ENCODE results near the gene SHISAL2A.

SHISAL2A gene

GRCh38 chr1:52657702-52658101 is 24.7 kb downstream of the SHISAL2A start:
- DNase-seq (ENCODE audit: insufficient read length, low spot score) (no peak), FAIRE-seq (no peak)
- no peak for TF ChIP-seq POU2F2 (IDR thresholded peaks at IDR 0.05; ENCODE audit: low read depth, low read length)
- TF ChIP-seq POLR2AphosphoS5 (IDR thresholded peaks at IDR 0.05; ENCODE audit: low read depth, low read length), result no peak
- TF ChIP-seq SPI1 (IDR thresholded peaks at IDR 0.05; ENCODE audit: low read depth, low read length), result no peak
- TF ChIP-seq PAX5 (IDR thresholded peaks at IDR 0.05; ENCODE audit: insufficient read depth, low read length, severe bottlenecking), result no peak
- TF ChIP-seq POLR2A (IDR thresholded peaks at IDR 0.05; ENCODE audit: low read depth, low read length), result no peak
- TF ChIP-seq TAF1 (IDR thresholded peaks at IDR 0.05; ENCODE audit: low read depth, low read length), result no peak

- TF ChIP-seq TAF1 (IDR thresholded peaks at IDR 0.05; ENCODE audit: low read depth, low read length) (no peak), POU2F2 (IDR thresholded peaks at IDR 0.05; ENCODE audit: low read depth, low read length) (no peak), PAX5 (IDR thresholded peaks at IDR 0.05; ENCODE audit: insufficient read depth, low read length, severe bottlenecking) (no peak), SPI1 (IDR thresholded peaks at IDR 0.05; ENCODE audit: low read depth, low read length) (no peak), POLR2A (IDR thresholded peaks at IDR 0.05; ENCODE audit: low read depth, low read length) (no peak), POLR2AphosphoS5 (IDR thresholded peaks at IDR 0.05; ENCODE audit: low read depth, low read length) (no peak)
- DNase-seq (ENCODE audit: insufficient read length, low spot score), result no peak
- peak; percentile 26 for FAIRE-seq
These were observed 25.8 kb downstream of the SHISAL2A start for GRCh38 chr1:52658795-52659194.

GRCh38 chr1:52659356-52659755 is 26.4 kb downstream of the SHISAL2A start:
- DNase-seq (ENCODE audit: insufficient read length, low spot score) (peak; percentile 35), FAIRE-seq (peak; percentile 64)
- peak; percentile 93 for TF ChIP-seq SPI1 (IDR thresholded peaks at IDR 0.05; ENCODE audit: low read depth, low read length)
- no peak for TF ChIP-seq POU2F2 (IDR thresholded peaks at IDR 0.05; ENCODE audit: low read depth, low read length)

- no peak for FAIRE-seq
- no peak for TF ChIP-seq POLR2AphosphoS5 (IDR thresholded peaks at IDR 0.05; ENCODE audit: low read depth, low read length)
- no peak for TF ChIP-seq PAX5 (IDR thresholded peaks at IDR 0.05; ENCODE audit: insufficient read depth, low read length, severe bottlenecking)
- DNase-seq (ENCODE audit: insufficient read length, low spot score), result no peak
These were observed 27.1 kb downstream of the SHISAL2A start for GRCh38 chr1:52659851-52660596.

GRCh38 chr1:52660807-52661206 is 27.8 kb downstream of the SHISAL2A start:
- DNase-seq (ENCODE audit: insufficient read length, low spot score) (no peak), FAIRE-seq (no peak)
- TF ChIP-seq POLR2A (IDR thresholded peaks at IDR 0.05; ENCODE audit: low read depth, low read length) (no peak), TAF1 (IDR thresholded peaks at IDR 0.05; ENCODE audit: low read depth, low read length) (no peak), POU2F2 (IDR thresholded peaks at IDR 0.05; ENCODE audit: low read depth, low read length) (no peak), PAX5 (IDR thresholded peaks at IDR 0.05; ENCODE audit: insufficient read depth, low read length, severe bottlenecking) (no peak), SPI1 (IDR thresholded peaks at IDR 0.05; ENCODE audit: low read depth, low read length) (no peak)

- DNase-seq (ENCODE audit: insufficient read length, low spot score) (no peak), FAIRE-seq (no peak)
- TF ChIP-seq SPI1 (IDR thresholded peaks at IDR 0.05; ENCODE audit: low read depth, low read length) (no peak), POLR2A (IDR thresholded peaks at IDR 0.05; ENCODE audit: low read depth, low read length) (no peak), POLR2AphosphoS5 (IDR thresholded peaks at IDR 0.05; ENCODE audit: low read depth, low read length) (no peak), TAF1 (IDR thresholded peaks at IDR 0.05; ENCODE audit: low read depth, low read length) (no peak), PAX5 (IDR thresholded peaks at IDR 0.05; ENCODE audit: insufficient read depth, low read length, severe bottlenecking) (no peak), POU2F2 (IDR thresholded peaks at IDR 0.05; ENCODE audit: low read depth, low read length) (no peak)
These were observed 29.8 kb downstream of the SHISAL2A start for GRCh38 chr1:52662645-52663313.

- FAIRE-seq (no peak), DNase-seq (ENCODE audit: insufficient read length, low spot score) (no peak)
- no peak for TF ChIP-seq PAX5 (IDR thresholded peaks at IDR 0.05; ENCODE audit: insufficient read depth, low read length, severe bottlenecking)
- no peak for TF ChIP-seq POLR2AphosphoS5 (IDR thresholded peaks at IDR 0.05; ENCODE audit: low read depth, low read length)
- no peak for TF ChIP-seq POLR2A (IDR thresholded peaks at IDR 0.05; ENCODE audit: low read depth, low read length)
- TF ChIP-seq POU2F2 (IDR thresholded peaks at IDR 0.05; ENCODE audit: low read depth, low read length), result no peak
- no peak for TF ChIP-seq TAF1 (IDR thresholded peaks at IDR 0.05; ENCODE audit: low read depth, low read length)
- TF ChIP-seq SPI1 (IDR thresholded peaks at IDR 0.05; ENCODE audit: low read depth, low read length), result no peak
These were observed 30.7 kb downstream of the SHISAL2A start for GRCh38 chr1:52663716-52664115.

- DNase-seq (ENCODE audit: insufficient read length, low spot score), result no peak
- no peak for FAIRE-seq
- no peak for TF ChIP-seq PAX5 (IDR thresholded peaks at IDR 0.05; ENCODE audit: insufficient read depth, low read length, severe bottlenecking)
These were observed 32.3 kb downstream of the SHISAL2A start for GRCh38 chr1:52665006-52665941.

GRCh38 chr1:52667290-52667689 is 34.3 kb downstream of the SHISAL2A start:
- no peak for FAIRE-seq
- no peak for DNase-seq (ENCODE audit: insufficient read length, low spot score)

More at GRCh38 chr1:52667290-52667689, 34.3 kb downstream of the SHISAL2A start:
- TF ChIP-seq POLR2A (IDR thresholded peaks at IDR 0.05; ENCODE audit: low read depth, low read length), result no peak
- TF ChIP-seq POU2F2 (IDR thresholded peaks at IDR 0.05; ENCODE audit: low read depth, low read length), result no peak
- no peak for TF ChIP-seq SPI1 (IDR thresholded peaks at IDR 0.05; ENCODE audit: low read depth, low read length)
- TF ChIP-seq PAX5 (IDR thresholded peaks at IDR 0.05; ENCODE audit: insufficient read depth, low read length, severe bottlenecking), result no peak
- no peak for TF ChIP-seq POLR2AphosphoS5 (IDR thresholded peaks at IDR 0.05; ENCODE audit: low read depth, low read length)
- TF ChIP-seq TAF1 (IDR thresholded peaks at IDR 0.05; ENCODE audit: low read depth, low read length), result no peak

All from GM12891 (cell line).